NCI-H1417 (cell line): ENCODE measurements around the gene SHC4.
"Not testable (repeated sequence)": the region's sequence is repeated elsewhere in the genome, so short reads cannot be mapped to it uniquely, and the experiment has no call there.

Experiments
- DNase-seq, 3 experiments: peaks; one replicate each; lab custom pipeline; 2025; lab: John Stamatoyannopoulos, UW

SHC4 gene, protein sequence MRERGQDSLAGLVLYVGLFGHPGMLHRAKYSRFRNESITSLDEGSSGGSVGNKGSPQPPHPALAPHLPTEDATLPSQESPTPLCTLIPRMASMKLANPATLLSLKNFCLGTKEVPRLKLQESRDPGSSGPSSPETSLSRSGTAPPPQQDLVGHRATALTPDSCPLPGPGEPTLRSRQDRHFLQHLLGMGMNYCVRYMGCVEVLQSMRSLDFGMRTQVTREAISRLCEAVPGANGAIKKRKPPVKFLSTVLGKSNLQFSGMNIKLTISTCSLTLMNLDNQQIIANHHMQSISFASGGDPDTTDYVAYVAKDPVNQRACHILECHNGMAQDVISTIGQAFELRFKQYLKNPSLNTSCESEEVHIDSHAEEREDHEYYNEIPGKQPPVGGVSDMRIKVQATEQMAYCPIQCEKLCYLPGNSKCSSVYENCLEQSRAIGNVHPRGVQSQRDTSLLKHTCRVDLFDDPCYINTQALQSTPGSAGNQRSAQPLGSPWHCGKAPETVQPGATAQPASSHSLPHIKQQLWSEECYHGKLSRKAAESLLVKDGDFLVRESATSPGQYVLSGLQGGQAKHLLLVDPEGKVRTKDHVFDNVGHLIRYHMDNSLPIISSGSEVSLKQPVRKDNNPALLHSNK

DNA sequence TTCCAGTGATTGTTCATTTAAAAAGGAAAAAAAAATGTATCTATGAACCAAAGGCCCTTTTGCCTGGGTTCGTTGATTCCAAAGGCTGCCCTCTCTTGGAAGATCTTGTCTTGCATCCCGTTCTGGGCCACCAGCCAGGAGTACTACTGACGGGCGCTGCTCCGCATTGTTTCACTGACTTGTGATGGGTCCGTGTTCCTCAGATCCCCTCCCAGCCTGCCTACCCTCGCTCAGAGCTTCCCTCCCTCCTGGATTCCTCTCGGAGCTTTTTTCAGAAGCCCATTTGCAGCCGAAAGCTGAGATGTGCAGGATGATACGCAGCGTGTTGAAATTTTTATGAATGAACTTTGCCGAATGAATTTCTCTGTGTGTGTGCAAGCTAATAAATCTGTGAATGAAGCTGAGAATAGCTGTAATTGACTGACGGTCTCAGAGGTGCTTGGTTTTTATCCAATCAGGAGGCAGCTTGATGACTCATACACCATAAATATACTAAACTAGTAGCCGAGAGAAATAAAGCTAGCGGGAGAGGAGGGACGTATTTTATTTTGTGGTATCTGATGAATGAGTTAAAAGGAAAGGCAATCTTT, at the start of gene SHC4:
Gene SHC4 (minus strand): TSS at position 396 of the 590 bp plus-strand sequence. CDS start 904 bp downstream, outside the sequence.
- DNase-seq: peak; percentile 12 to 80 (median 46)

DNA sequence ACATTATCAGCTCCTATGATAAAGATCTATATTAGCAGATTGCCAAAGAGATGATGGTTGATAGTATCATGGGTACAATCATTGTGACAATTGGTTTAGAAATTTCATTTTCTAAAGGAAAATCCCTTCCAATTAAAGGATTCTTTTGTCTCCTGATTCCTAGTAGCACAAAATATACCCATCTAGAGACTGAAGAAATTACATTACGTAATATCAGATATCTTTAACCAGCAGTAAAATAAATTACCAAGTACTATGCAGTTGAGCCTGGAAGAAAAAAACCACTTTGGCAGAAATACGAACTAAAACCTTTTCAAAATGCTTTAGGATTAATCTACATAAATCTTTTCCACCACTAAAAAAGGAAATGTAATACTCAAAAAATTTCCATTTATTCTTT, 35.6 kb upstream of the SHC4 start:
- no peak for DNase-seq

DNA sequence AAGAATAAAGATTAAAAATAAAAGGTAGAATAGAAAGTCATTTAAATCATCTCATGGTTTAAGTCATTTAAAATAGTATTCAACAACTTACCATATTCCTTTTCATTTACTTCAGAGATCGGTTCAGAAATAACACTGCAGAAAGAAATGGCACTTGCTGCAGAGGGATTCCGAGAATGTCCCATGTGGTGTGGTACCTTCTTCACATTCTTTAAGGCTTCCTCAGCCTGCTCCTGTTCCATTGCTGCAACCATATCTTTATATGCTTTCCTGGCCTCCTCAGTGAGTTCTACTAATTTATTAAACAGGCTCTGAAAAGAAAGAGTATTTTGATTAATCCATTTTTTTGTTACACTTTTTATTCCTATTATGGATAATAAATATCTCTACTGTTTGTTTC, 32.6 kb upstream of the SHC4 start:
- no peak for DNase-seq

DNA sequence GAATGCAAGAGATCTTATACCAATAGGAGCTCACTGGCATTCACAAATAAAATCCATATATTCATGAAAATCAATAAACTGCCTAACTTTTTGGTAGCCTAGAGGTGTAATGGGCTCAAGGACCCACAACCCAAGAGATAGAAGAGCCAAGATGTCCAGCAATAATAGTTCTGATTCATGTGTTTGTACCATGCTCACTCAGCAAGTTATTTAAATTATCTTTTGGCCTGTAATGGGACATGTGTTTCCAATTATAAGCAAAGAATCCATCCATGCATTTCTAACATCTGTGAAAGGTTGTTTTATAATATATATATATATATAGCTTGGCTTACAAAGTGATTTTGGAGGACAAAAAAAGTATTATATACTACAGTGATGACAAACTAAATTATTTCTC, 29.7 kb upstream of the SHC4 start:
- no peak for DNase-seq

DNA sequence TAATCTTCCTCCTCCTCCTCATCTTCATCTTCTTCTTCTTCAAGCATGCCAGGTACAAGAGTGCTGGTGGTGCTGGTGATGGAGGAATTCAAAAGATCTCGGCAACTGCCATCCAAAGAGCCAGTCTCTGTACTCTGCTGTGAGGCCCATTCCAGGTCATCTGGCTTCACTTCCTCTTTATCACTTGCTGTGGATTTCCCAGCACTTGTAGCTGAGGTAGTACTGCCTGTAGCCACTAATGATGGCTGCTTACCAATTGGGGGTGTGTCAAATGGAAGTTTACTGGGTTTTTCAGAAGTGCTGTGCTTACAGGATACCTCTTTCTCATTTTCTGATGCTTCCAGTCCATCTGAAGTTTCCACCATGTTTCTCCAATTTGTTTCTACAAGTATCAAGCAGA, 28.8 kb upstream of the SHC4 start:
- DNase-seq: no peak

DNA sequence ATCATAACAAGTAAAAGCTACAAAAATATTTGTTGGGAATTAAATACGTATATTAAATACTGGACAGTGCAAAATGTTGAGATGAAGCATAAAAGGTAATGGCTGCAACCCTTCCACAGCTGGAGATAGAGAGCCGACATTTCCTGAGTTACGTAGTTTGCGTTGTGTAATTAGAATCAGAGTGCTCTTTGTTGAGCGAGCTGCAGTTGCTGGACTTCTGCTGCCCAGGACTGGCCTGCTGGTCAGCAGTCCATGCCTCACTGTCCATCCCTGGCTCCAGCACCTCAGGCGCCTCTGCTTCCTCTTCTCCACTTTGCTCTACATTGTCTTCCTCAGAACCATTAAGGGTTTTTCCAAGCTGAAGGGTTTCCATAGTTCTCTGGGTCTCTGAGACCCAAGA, 28.4 kb upstream of the SHC4 start:
- no peak for DNase-seq

DNA sequence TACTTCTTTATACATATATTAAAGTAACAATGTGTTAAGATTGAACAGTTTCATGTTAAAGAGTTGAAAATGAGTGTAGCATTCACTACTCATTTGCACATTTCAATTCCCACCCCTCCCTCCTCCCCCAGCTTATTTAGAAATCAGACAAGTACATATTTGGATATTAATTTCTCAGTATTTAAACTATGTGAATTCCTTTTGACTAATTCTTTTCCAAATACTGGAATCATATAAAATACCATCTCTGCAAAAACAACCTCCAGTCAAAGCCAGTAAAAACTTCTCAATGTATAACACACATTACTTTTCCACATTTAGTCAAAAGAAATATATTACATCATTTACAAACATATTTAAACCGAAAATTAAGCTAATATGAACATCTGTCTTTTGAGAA, 25.5 kb upstream of the SHC4 start:
- DNase-seq: no peak

DNA sequence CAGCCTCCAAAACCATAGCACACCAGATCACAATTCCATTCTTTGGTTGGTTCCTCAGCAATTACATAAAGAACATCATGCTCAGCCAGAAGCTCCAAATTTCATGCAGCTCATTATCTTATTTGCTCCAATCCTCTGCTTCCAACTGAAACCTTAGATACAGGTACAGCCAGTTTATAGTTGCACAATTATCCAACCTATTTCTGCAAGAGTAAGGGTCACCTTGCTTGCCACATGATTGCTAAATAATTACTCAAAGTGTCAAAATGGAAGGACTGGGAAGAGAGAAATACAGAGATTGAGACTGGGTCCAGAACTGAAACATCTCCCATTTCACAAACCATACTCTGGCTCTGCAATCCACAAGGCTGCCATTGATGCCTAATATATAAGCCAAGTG, 23.4 kb upstream of the SHC4 start:
- DNase-seq: no peak

DNA sequence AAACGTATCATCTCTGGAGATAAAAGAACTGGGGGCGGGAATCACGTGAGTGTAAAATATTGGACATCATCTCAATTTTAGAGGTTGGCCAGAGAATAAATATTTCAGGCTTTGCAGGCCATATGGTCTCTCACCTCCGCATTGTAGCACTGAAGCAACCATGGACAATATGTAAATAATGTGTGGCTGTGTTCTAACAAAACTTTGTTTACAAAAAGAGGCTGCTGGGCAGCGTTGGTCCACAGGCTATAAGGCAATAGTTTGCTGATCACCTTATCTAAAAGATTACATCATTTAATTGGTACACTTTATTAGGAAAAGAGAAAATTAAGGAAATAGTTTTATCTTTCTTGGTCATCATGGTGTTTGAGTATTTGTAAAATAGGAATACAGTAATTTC, 22.5 kb upstream of the SHC4 start:
- no peak for DNase-seq

DNA sequence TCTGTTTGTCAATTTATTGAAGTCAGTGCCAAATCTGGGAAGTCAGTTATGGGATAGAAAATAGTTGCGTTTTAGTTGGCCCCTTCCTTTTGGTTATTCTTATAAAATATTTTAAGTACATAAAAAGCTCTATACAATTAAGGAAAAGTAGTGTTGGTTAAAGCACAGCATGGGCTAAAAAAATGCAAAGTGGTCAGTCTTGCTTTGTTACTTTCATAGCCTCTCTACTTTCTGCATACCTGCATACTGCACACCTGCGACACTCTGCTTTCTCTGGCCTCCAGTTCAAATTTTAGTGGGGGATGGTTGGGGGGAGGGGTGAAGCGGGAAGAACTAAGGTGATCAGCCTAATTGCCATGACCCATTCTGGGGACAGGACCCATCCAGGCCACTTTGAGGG, 21.8 kb upstream of the SHC4 start:
- no peak for DNase-seq

DNA sequence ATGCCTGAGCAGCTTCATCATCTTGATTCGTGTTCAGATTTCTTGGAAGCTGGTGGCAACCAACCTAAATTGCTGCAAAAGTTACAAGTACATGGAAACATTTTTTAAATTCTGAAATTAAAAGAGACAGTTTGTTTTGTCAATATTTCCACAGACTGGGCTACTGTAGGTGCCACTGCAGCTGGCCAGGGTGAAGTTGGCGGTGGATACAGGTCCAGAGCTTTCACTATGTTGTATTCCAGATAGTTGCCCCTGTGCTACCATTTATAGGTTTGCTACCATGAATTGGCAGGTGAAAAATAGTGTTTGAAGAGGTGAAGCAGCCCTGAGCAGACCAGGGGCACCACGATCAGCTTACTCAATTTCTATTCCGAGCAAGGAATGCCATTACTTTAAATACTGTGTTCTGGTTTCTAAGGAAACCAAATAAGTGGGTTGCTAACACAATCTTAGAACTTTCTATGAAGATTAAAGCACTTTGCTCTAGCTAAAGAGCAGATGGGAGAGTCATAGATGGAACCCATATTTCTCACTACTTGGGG, 21.2 kb upstream of the SHC4 start:
- DNase-seq: no peak

DNA sequence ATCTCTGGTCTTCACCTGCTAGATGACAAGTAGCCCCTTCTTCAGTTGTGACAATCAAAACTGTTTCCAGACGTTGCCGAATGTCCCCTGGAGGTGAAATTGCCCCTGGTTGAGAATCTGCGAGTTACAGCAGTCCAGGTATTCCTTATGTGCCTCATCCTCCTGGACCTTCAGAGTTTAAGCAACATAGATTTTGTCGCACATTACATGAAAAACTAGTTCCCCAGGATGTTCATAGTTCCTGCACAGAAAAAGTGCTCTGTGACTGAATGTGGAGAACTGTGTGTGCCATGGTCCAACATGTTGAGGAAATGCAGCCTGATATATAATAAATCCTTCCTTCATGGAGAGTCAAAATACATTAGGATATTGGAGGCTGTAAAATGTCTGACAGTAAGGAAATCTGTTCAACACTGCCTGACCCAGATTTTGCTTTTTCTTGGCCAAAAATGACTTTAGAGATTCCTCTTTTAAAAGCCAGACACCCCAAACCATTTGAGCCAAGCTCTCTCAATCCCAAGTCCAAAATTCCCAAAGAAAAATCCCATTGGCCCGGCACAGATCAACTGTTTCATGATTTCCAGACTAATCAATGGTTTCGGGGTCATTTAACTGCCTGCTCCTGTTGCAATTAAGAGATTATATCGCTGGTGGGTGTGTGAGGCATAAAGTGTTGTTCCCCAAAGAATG, 20.4 kb upstream of the SHC4 start:
- no peak for DNase-seq

DNA sequence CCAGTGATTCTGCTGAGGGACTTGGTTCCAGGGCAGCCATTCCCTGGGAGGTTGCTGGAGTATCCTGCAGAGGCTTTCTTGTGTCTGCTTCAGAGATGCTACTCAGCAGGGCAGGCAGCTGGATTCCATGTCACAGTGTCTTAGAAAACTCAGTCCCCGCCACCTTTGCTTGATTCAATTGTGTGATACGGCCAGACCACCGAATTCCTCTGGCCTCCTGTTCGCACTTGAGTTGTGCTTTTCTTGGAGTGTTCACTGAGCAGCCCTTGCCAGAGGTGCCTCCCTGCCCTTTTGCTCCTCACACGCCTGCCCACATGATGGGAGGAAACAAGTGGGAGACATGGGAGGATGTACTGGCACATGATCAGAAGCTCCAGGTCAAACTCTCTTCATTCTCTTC, 19.6 kb upstream of the SHC4 start:
- DNase-seq: no peak

DNA sequence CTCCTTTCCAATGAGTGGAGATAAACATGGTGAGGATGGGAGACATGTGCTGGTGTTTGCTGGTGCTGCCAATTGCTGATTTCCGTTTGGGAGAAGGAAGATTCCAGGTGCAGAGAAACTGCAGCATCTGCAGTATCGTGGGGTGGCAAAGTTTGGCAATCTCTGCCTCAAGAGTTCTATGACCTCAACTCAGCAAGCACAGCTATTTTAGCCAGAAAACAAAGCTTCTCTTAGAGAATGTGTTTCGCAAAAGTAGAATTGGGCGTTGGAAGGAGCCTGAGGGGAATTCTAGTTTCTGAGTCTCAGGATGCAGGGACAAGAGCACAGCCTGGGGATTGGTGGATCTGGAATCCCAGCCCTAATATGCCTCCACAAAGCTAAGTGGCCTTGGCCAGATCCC, 18.2 kb upstream of the SHC4 start:
- no peak for DNase-seq

DNA sequence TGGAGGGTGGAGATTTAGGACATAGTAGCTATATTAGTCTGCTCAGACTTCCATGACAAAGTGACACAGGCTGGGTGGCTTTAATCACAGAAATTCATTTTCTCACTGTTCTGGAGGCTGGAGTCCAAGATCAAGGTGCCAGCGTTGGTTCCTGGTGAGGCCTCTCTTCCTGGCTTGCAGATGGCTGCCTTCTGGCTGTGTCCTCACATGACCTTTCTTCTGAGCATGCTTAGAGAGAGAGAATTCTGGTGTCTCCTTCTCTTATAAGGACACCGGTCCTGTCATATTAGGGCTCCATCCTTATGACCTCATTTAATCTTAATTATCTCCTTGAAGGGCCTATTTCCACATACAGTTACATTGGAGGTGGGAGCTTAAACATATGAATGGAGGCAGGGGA, 14.9 kb upstream of the SHC4 start:
- no peak for DNase-seq

DNA sequence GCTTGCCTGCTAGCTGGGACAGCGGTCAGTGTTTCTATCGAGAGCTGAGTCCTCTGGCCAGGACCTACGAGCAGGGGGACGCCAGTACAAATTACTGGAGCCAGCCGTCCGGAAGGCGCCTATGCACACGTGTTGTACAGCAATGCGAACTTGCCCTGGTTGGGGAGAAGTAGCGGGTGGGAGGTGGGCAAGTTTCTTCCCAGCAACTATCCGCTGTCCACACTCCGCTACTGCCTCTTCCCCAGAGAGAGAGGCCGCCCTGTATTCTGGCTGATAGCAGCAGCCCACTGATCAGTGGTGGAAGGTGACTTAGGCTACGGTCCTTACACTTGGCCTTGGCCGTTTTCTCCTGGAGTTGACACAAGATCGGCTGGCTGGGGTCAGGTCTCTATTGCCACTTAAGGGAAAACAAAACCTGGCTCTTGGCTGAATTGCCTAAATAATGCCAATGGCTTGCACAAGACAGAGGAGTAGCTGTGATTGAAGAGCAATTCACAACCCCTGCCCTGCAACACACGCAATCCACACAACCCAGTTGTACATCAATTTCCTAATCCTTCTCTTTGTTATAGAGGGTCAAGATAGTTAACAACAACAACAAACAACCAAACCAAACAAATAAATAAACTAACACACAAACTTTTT, 12.8 kb upstream of the SHC4 start:
- no peak for DNase-seq

DNA sequence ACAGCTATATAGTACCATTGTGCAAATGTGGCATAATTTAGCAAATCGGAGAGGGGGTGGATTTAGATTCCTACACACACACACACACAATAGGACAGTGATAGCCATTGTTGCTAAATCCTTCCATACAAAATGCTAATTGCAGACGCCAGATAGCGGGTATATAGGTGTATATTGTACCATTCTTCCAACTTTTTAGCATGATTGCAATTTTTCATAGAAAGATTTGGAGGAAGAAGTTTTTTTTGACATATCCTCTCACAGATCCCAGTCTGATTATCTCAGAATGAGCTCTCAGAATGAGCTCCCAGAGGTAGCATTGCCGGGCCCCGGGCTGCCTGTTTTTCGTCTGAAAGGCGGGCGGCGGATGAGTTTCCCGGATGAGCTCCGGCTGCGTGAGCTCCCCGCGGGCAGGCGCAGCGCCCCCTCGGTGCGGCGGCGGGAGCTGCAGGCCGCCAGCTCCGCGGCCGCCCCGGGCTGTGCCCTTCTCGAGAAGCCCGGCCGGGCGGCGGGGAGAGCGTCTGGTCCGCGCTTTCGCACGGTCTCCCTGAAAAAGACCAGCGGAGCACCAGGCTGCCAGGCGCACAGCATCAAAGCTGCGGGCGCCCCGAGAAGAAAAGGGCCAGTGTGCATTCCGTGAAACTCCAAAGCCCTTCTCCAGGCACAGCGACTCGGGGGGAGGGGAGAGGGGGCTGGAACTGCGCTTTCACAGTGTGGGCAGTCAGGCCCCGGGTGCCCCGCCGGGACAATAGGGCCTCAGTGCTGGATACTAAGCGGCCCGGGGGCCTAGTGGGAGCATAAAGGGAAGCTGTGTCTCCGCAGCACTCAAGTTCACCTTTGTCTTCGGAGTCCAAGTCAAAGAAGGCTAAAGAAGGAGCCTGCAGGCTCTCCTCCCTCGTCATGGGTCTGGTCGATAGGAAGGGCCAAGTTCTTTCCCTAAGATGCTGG, 12.0 kb upstream of the SHC4 start:
- peak; percentile 62 to 81 (median 66) for DNase-seq

DNA sequence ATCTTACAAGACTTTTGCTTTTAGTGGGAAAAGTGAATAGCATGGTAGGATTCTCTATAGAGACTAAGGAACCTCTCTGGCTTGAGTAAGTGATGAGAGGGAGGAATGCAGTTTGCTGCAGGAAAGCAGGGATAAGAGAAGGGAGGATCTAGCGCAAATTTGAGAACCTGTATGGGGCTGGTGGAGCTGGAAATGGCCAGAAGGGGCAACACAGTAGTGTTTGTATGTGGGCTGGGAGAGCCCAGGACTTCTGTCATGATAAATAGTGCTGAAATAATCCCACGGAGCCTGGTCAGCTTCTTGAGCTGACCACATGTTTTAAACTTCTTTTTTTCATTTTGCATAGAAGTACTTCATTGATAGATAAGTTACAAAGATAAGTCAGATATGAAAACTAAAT, 11.2 kb upstream of the SHC4 start:
- DNase-seq: peak in 1 of 3 experiments; percentile 5

DNA sequence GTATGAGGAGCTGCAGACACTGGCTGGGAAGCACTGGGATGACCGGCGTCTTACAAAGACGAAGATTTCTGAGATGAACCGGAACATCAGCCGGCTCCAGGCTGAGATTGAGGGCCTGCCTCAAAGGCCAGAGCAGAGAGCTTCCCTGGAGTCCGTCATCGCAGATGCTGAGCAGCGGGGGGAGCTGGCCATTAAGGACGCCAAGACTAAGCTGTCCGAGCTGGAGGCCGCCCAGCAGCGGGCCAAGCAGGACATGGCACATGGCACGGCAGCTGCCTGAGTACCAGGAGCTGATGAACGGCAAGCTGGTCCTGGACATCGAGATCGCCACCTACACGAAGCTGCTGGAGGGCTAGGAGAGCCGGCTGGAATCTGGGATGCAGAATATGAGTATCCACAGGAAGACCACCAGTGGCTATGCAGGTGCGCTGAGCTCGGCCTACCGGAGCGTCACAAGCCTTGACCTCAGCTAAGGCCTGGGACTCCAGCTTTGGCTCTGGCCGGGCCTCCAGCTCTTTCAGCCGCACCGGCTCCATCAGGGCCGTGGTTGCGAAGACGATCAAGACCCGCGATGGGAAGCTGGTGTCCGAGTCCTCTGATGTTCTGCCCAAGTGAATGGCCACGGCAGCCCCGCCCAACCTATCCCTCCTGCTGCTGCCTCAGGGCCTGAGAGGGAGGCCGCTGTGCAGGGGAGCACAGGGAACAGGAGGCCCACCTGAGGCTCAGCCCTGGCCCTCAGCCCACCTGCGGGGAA, 9.2 kb upstream of the SHC4 start:
- no peak for DNase-seq

DNA sequence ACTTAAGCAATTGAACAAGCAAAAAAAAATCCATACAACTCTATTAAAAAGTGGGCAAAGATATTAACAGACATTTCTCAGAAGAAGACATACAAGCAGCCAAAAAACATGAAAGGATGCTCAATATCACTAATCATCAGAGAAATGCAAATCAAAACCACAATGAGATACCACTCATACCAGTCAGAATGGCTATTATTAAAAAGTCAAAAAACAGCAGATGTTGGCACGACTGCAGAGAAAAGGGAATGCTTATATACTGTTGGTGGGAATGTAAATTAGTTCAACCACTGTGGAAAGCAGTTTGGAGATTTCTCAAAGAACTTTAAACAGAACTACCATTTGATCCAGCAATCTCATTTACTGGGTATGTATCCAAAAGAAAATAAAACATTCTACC, 7.2 kb upstream of the SHC4 start:
- DNase-seq: not testable (repeated sequence)
